Measurements from ENCODE around the gene UNKL.

UNKL gene

GRCh38 chr16:1426734-1427471, 12.4 kb upstream of the UNKL start:
- Histone ChIP-seq H3K4me3 (ENCODE audit: insufficient read depth, low read length, poor library complexity, severe bottlenecking) (no peak overlapping the region), H3K9me3 (ENCODE audit: insufficient read depth, low read length) (no peaks in the 10 kb centered on the region), H3K9me2 (replicated peaks; ENCODE audit: insufficient read depth, low read length) (no peaks in the 10 kb centered on the region), H3K4me2 (ENCODE audit: low read depth, low read length, poor library complexity, severe bottlenecking) (no peak overlapping the region), H3K36me3 (ENCODE audit: low read length) (no peaks in the 10 kb centered on the region), H3K79me2 (ENCODE audit: insufficient read depth, low read length) (no peaks in the 10 kb centered on the region), H3K9ac (ENCODE audit: low read length) (no peak overlapping the region), H4K20me1 (ENCODE audit: low read depth, low read length) (no peaks in the 10 kb centered on the region), H3F3A (ENCODE audit: insufficient read depth) (no peaks in the 10 kb centered on the region), H3K27ac (ENCODE audit: low read depth, low read length) (no peak overlapping the region), H3K27me3 (ENCODE audit: low read length) (no peaks in the 10 kb centered on the region), H2AFZ (ENCODE audit: low read depth, low read length, severe bottlenecking) (no peak overlapping the region)
- TF ChIP-seq CTCF (IDR thresholded peaks at IDR 0.05; ENCODE audit: insufficient read depth, low read length, poor library complexity, severe bottlenecking) (no peak), EZH2phosphoT487 (conservative IDR thresholded peaks at IDR 0.05; ENCODE audit: low read length) (no peak)

GRCh38 chr16:1425616-1426370, 11.3 kb upstream of the UNKL start:
- Histone ChIP-seq H3K4me2 (ENCODE audit: low read depth, low read length, poor library complexity, severe bottlenecking) (no peak overlapping the region), H3K36me3 (ENCODE audit: low read length) (no peaks in the 10 kb centered on the region), H3K4me3 (ENCODE audit: insufficient read depth, low read length, poor library complexity, severe bottlenecking) (no peak overlapping the region), H4K20me1 (ENCODE audit: low read depth, low read length) (no peaks in the 10 kb centered on the region), H3K9me3 (ENCODE audit: insufficient read depth, low read length) (no peaks in the 10 kb centered on the region), H3K9ac (ENCODE audit: low read length) (no peak overlapping the region), H3F3A (ENCODE audit: insufficient read depth) (no peaks in the 10 kb centered on the region), H3K27me3 (ENCODE audit: low read length) (no peaks in the 10 kb centered on the region), H3K27ac (ENCODE audit: low read depth, low read length) (no peak overlapping the region), H3K79me2 (ENCODE audit: insufficient read depth, low read length) (no peaks in the 10 kb centered on the region), H3K9me2 (replicated peaks; ENCODE audit: insufficient read depth, low read length) (no peaks in the 10 kb centered on the region), H2AFZ (ENCODE audit: low read depth, low read length, severe bottlenecking) (no peak overlapping the region)
- TF ChIP-seq CTCF (IDR thresholded peaks at IDR 0.05; ENCODE audit: insufficient read depth, low read length, poor library complexity, severe bottlenecking) (no peak), EZH2phosphoT487 (conservative IDR thresholded peaks at IDR 0.05; ENCODE audit: low read length) (no peak)

GRCh38 chr16:1424028-1424427, 9.5 kb upstream of the UNKL start:
- TF ChIP-seq EZH2phosphoT487 (conservative IDR thresholded peaks at IDR 0.05; ENCODE audit: low read length) (no peak), CTCF (IDR thresholded peaks at IDR 0.05; ENCODE audit: insufficient read depth, low read length, poor library complexity, severe bottlenecking) (no peak)
- Histone ChIP-seq H3K36me3 (ENCODE audit: low read length) (no peaks in the 10 kb centered on the region), H3K4me3 (ENCODE audit: insufficient read depth, low read length, poor library complexity, severe bottlenecking) (no peak overlapping the region), H3K9ac (ENCODE audit: low read length) (no peak overlapping the region), H4K20me1 (ENCODE audit: low read depth, low read length) (no peaks in the 10 kb centered on the region), H3K4me2 (ENCODE audit: low read depth, low read length, poor library complexity, severe bottlenecking) (no peak overlapping the region), H2AFZ (ENCODE audit: low read depth, low read length, severe bottlenecking) (no peak overlapping the region), H3K79me2 (ENCODE audit: insufficient read depth, low read length) (peaks cover 15% of the 10 kb centered on the region), H3K27ac (ENCODE audit: low read depth, low read length) (no peak overlapping the region), H3K27me3 (ENCODE audit: low read length) (no peaks in the 10 kb centered on the region), H3K9me3 (ENCODE audit: insufficient read depth, low read length) (no peaks in the 10 kb centered on the region), H3F3A (ENCODE audit: insufficient read depth) (no peaks in the 10 kb centered on the region), H3K9me2 (replicated peaks; ENCODE audit: insufficient read depth, low read length) (no peaks in the 10 kb centered on the region)
